Activated naive CD4-positive, alpha-beta T cell treated with anti-CD3 and anti-CD28 coated beads for 36 hours (primary cell): Measurements from ENCODE around the gene CLIP2. TPM values are rescaled to one million over a fixed set of nuclear protein-coding genes. Genes with fewer than 3 reads are reported as not detected.
"Not testable (repeated sequence)": the region's sequence is repeated elsewhere in the genome, so short reads cannot be mapped to it uniquely, and the experiment has no call there.

Source experiments
- CTCF ChIA-PET: fragments of 350-600 bp; sonication (Branson Sonifier 250); formaldehyde crosslinking; loops from one replicate; lab custom pipeline; 2021; ENCODE audit warnings: antibody characterized with exemption; lab: Charles Lee
- DNase-seq: peaks from one replicate; pipeline ENCODE4 v3.0.0-alpha.2; 2020
- H3K27ac Mint-ChIP-seq: one replicate; pipeline ENCODE4 v1.8.0; 2021; ENCODE audit warnings: mild to moderate bottlenecking, mixed read lengths
- H3K27me3 Mint-ChIP-seq: one replicate; pipeline ENCODE4 v1.8.0; 2021; ENCODE audit warnings: low read depth, mixed read lengths
- H3K36me3 Mint-ChIP-seq: one replicate; pipeline ENCODE4 v1.8.0; 2021; ENCODE audit warnings: low read depth, mixed read lengths
- H3K4me1 Mint-ChIP-seq: one replicate; pipeline ENCODE4 v1.8.0; 2021; ENCODE audit warnings: low read depth, mixed read lengths
- H3K4me3 Mint-ChIP-seq: one replicate; pipeline ENCODE4 v1.8.0; 2021; ENCODE audit warnings: mild to moderate bottlenecking, moderate library complexity, mixed read lengths
- H3K9me3 Mint-ChIP-seq: one replicate; pipeline ENCODE4 v1.8.0; 2021; ENCODE audit warnings: mixed read lengths
- intact Hi-C: fragments of 100-400 bp; cut with micrococcal nuclease; formaldehyde crosslinking; loops from one replicate; pipeline ENCODE4 v1.15.1; 2023
- total RNA-seq, 2 experiments: library from RNA; stranded (reverse); gene quantifications; one replicate each; pipeline ENCODE4 v1.2.3, GENCODE V29; 2021

The CLIP2 gene
- total RNA-seq, 2 experiments from 2014 or later = 1.2 to 1.6 TPM

DNA sequence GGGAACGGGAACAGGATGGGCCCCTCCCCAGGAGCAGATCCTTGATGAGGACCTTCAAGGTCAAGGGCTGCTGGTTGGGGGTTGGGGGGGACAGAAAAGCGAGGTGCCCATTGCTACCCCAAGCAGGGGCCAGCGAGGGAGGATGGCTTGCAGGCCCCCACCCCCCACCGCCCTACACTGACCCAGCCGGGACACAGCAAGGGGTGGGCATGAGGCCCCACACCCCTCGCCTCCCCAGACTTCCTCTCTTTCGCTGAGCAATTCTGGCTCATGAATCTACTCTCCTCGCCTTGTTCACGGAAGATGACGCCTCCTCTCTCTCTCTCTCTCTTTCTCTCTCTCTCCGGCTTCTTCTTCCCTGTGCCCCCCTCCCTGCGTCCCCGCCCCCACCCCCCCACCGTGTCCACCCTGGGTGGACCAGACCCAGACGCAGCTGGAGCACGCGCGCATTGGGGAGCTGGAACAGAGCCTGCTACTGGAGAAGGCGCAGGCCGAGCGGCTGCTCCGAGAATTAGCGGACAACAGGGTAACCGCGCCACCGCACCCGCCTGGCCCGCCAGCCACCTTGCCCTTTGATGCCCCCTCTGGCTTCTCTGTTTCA, 83.4 kb downstream of the CLIP2 start:
- intact Hi-C loops = no loop called here
- no peaks in the 10 kb centered on the region for H3K27me3 Mint-ChIP-seq
- no peaks in the 10 kb centered on the region for H3K9me3 Mint-ChIP-seq
- peaks cover 4% of the 10 kb centered on the region for H3K4me1 Mint-ChIP-seq
- no peak overlapping the region for H3K27ac Mint-ChIP-seq
- H3K4me3 Mint-ChIP-seq = no peak overlapping the region
- CTCF ChIA-PET = interaction anchor here (0.6 kb wide), 1 partner anchor 210 kb away, joined by 3 read pairs; no protein-coding TSS in a partner anchor
- no peak for DNase-seq
- no peaks in the 10 kb centered on the region for H3K36me3 Mint-ChIP-seq

DNA sequence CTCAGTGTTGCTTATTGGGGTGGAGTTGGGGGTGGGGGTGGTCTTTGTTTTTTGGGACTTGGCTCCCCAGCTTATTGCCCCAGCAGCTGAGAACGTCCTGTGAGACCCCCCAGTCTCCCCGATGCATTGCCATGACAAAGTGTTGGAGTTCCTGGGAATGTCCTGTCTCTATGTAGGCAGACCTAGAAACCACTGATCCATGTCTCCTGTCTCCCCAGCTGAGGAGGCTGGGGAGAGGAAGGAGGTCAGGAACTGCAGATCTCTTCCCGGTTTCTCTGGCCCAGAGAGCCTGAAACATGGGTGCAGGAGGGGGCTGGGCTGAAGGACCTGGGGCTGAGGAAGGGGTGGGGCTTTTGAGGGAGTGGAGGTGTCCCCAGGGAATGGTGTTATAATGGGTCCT, 84.3 kb downstream of the CLIP2 start:
- Mint-ChIP-seq H3K4me1 (peaks cover 4% of the 10 kb centered on the region), H3K27me3 (no peaks in the 10 kb centered on the region), H3K9me3 (no peaks in the 10 kb centered on the region), H3K4me3 (no peak overlapping the region), H3K36me3 (no peaks in the 10 kb centered on the region), H3K27ac (no peak overlapping the region)
- CTCF ChIA-PET = interaction anchor here (0.6 kb wide), 1 partner anchor 211 kb away, joined by 3 read pairs; no protein-coding TSS in a partner anchor
- no peak for DNase-seq
- intact Hi-C loops = no loop called here

DNA sequence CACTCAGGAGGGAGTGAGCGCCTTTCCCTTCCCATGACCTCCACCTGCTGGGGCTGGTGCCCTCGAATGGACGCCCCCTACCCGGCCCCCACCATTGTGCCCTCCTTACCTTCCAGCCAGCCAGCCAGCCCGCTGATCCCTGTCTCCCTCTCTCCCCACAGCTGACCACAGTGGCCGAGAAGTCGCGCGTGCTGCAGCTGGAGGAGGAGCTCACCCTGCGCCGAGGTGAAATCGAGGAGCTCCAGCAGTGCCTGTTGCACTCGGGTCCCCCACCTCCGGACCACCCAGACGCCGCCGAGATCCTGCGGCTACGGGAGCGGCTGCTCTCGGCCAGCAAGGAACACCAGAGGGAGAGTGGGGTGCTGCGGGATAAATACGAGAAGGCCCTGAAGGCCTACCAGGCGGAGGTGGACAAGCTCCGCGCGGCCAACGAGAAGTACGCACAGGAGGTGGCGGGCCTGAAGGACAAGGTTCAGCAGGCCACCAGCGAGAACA, 86.6 kb downstream of the CLIP2 start:
- H3K27ac Mint-ChIP-seq = no peak overlapping the region
- H3K4me1 Mint-ChIP-seq = peaks cover 4% of the 10 kb centered on the region
- no peaks in the 10 kb centered on the region for H3K36me3 Mint-ChIP-seq
- CTCF ChIA-PET = interaction anchor here (0.5 to 2.4 kb wide), 3 partner anchors 16 to 169 kb away, joined by 3 to 9 read pairs (median 3); no protein-coding TSS in a partner anchor
- no peak for DNase-seq
- no peaks in the 10 kb centered on the region for H3K27me3 Mint-ChIP-seq
- intact Hi-C loops = no loop called here
- H3K4me3 Mint-ChIP-seq = no peak overlapping the region
- no peaks in the 10 kb centered on the region for H3K9me3 Mint-ChIP-seq

DNA sequence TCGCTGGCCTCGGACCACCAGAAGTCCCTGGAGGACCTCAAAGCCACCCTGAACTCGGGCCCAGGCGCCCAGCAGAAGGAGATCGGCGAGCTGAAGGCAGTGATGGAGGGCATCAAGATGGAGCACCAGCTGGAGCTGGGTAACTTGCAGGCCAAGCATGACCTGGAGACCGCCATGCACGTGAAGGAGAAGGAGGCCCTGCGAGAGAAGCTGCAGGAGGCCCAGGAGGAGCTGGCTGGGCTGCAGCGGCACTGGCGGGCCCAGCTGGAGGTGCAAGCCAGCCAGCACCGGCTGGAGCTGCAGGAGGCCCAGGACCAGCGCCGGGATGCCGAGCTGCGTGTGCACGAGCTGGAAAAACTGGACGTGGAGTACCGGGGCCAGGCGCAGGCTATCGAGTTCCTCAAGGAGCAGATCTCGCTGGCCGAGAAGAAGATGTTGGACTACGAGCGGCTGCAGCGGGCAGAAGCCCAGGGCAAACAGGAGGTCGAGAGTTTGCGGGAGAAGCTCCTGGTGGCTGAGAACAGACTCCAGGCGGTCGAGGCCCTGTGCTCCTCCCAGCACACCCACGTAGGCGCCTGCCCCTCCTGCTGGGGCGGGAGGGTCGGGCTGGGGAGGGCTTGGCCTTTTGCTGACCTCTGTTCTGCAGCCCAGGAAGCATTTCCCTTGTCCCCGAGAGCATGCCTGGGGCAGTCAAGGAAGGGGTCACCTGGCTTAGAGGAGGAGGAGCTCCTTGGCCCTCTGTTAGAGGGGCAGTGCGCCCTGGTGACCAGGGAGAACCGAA, 87.2 kb downstream of the CLIP2 start:
- Mint-ChIP-seq H3K36me3 (no peaks in the 10 kb centered on the region), H3K27ac (no peak overlapping the region), H3K9me3 (no peaks in the 10 kb centered on the region), H3K4me1 (peaks cover 4% of the 10 kb centered on the region), H3K4me3 (no peak overlapping the region), H3K27me3 (no peaks in the 10 kb centered on the region)
- CTCF ChIA-PET = interaction anchor here (0.5 to 2.4 kb wide), 4 partner anchors 15 to 170 kb away, joined by 3 to 9 read pairs (median 3); no protein-coding TSS in a partner anchor
- intact Hi-C loops = no loop called here
- DNase-seq = no peak

DNA sequence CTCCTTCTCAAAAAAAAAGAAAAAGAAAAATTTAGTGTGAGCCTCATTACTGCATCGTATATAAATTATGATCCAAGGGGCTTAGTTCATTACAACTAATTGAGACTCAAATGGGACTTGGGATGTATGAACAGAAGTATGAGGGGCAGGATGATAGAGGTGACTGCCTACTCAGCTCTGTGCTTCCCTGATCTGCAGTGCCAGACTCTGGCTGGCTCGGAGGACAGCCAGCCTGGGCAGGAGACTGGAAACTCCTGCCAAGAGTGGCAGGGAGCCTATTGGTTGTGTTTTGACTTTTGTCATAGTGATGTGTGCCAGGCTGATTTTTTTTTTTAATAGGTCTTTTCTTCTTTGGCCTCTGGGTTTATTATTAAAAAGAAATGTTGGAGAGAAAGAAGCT, 90.7 kb downstream of the CLIP2 start:
- CTCF ChIA-PET = interaction anchor here (0.6 to 2.9 kb wide), 2 partner anchors 21 to 92 kb away, joined by 6 to 12 read pairs; no protein-coding TSS in a partner anchor
- intact Hi-C loops = no loop called here

DNA sequence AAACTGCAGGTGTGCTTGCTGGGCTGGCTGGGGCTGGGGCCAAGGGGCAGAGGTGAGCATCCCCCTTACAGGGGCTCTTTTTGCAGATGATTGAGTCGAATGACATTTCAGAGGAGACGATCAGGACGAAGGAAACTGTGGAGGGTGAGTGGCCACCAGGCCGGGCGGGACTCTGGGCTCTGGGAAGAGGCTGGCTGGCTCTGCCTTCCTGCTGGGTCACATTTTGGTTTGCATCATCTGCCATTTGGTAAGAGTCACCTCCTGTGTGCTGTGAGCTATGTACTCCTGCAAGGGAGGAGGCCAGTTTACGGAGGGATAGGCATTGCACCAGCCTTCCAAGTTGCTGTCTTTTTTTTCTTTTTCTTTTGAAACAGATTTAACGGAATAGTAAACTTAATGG, 91.5 kb downstream of the CLIP2 start:
- Mint-ChIP-seq H3K9me3 (no peaks in the 10 kb centered on the region), H3K4me1 (no peaks in the 10 kb centered on the region), H3K27me3 (no peaks in the 10 kb centered on the region), H3K4me3 (no peak overlapping the region), H3K27ac (no peak overlapping the region), H3K36me3 (no peaks in the 10 kb centered on the region)
- CTCF ChIA-PET = interaction anchor here (2.9 kb wide), 1 partner anchor 20 kb away, joined by 12 read pairs; no protein-coding TSS in a partner anchor
- intact Hi-C loops = no loop called here
- no peak for DNase-seq

More for the DNA sequence above, 90.7 kb downstream of the CLIP2 start:
- H3K4me3 Mint-ChIP-seq = no peak overlapping the region
- no peak overlapping the region for H3K27ac Mint-ChIP-seq
- H3K9me3 Mint-ChIP-seq = no peaks in the 10 kb centered on the region
- no peaks in the 10 kb centered on the region for H3K27me3 Mint-ChIP-seq
- H3K36me3 Mint-ChIP-seq = no peaks in the 10 kb centered on the region
- H3K4me1 Mint-ChIP-seq = no peaks in the 10 kb centered on the region
- no peak for DNase-seq

DNA sequence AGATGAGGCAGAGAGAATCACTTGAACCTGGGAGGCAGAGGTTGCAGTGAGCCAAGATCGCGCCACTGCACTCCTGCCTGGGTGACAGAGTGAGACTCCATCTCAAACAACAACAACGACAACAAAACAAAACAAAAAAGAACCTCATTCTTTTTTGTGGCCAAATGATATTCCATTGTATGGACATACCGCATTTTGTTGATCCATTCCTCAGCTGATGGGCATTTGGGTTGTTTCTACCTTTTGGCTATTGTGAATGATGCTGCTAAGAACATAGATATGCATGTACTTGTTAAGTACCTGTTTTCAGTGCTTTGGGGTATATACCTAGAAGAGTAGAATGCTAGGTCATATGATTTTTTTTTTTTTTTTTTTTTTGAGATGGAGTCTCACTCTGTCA, 94.9 kb downstream of the CLIP2 start:
- DNase-seq, H3K4me3 Mint-ChIP-seq, H3K4me1 Mint-ChIP-seq, H3K9me3 Mint-ChIP-seq, H3K27me3 Mint-ChIP-seq, H3K27ac Mint-ChIP-seq, intact Hi-C loops, H3K36me3 Mint-ChIP-seq: not testable (repeated sequence)
- CTCF ChIA-PET = interaction anchor here (1.7 kb wide), 1 partner anchor 17 kb away, joined by 6 read pairs; no protein-coding TSS in a partner anchor

DNA sequence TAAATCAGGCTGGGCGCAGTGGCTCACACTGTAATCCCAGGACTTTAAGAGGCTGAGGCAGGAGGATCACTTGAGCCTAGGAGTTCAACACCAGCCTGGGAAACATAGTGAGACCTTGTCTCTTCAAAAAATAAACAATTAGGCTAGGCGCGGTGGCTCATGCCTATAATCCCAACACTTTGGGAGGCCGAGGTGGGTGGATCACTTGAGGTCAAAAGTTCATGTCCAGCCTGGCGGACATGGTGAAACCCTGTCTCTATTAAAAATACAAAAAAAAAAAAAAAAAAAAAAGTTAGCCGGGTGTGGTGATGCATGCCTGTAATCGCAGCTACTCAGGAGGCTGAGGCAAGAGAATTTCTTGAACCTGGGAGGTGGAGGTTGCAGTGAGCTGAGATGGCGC, 95.6 kb downstream of the CLIP2 start:
- H3K36me3 Mint-ChIP-seq, CTCF ChIA-PET, H3K9me3 Mint-ChIP-seq, DNase-seq, H3K27ac Mint-ChIP-seq, H3K27me3 Mint-ChIP-seq, H3K4me1 Mint-ChIP-seq, intact Hi-C loops, H3K4me3 Mint-ChIP-seq: not testable (repeated sequence)

DNA sequence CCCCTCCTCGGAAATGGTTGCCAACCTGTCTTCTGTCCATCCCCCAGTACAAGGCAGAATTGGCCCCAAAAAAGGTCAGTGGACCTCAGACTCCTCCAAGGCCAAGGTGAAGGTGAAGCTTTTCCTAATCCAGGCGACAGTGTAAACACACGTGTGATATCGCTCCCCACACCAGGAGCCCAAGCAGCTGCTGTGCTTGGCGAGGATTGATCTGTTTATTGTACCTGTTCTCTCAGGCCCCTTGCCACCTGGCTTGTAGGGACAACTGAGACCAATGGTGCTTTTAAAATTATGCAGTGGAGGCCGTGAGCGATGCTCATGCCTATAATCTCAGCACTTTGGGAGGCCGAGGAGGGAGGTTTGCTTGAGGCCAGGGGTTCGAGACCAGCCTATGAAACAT, 98.4 kb downstream of the CLIP2 start:
- DNase-seq = no peak
- H3K27ac Mint-ChIP-seq = no peak overlapping the region
- no peaks in the 10 kb centered on the region for H3K27me3 Mint-ChIP-seq
- CTCF ChIA-PET = interaction anchor here (0.6 to 3.1 kb wide), 3 partner anchors 13 to 61 kb away, joined by 3 to 23 read pairs (median 3); no protein-coding TSS in a partner anchor
- H3K4me3 Mint-ChIP-seq = no peak overlapping the region
- no peaks in the 10 kb centered on the region for H3K36me3 Mint-ChIP-seq
- H3K4me1 Mint-ChIP-seq = no peaks in the 10 kb centered on the region
- intact Hi-C loops = no loop called here
- no peaks in the 10 kb centered on the region for H3K9me3 Mint-ChIP-seq

DNA sequence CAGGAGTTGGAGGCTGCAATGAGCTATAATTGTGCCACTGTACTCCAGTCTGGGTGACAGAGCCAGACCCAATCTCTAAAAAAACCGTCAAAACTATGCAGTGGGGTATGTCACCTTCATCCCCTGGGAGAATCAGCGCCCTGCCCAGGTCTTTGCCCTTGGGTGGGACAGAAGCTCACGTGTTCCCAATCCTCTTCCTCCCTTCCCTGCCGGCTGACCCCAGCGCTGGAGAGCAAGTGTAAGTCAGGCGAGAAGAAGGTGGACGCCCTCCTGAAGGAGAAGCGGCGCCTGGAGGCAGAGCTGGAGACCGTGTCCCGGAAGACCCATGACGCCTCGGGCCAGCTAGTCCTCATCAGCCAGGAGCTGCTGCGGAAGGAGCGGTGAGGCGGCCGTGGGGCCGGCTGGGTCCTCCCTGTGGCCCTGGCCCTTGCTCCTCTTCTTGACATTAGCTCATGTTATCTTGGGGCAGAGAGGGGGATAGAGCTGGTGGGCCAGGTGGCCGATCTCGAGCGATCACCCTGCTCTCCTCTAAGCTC, 99.7 kb downstream of the CLIP2 start:
- intact Hi-C loops = no loop called here
- no peak for DNase-seq
- Mint-ChIP-seq H3K27ac (no peak overlapping the region), H3K4me1 (no peaks in the 10 kb centered on the region), H3K27me3 (no peaks in the 10 kb centered on the region), H3K36me3 (no peaks in the 10 kb centered on the region), H3K4me3 (no peak overlapping the region), H3K9me3 (no peaks in the 10 kb centered on the region)
- CTCF ChIA-PET = interaction anchor here (0.6 to 3.1 kb wide), 4 partner anchors 12 to 324 kb away, joined by 3 to 23 read pairs (median 3); no protein-coding TSS in a partner anchor

DNA sequence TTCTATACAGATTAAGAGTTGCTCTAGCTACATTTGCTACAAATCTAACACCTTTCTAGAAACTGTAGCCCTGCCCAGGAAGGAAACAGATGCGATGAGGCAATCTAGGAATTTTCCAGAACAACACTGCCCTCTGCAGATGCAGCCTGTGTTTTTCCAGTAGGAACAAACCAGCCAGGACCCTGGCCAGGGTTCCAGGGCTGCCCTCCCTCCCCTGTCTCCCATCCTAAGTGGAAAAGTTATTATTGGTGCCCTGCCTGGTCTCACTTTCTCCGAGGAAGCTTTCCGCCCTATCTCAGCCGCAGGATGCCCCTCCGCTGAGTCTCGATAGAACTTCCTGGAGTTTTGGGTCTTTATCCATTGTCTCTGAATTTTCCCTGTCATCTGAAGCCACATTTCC, 104.5 kb downstream of the CLIP2 start:
- intact Hi-C loops = loop anchor here (10.0 kb wide), 1 partner anchor 529 kb away; the partner anchor contains the start of gene TMEM270
- H3K4me1 Mint-ChIP-seq, H3K36me3 Mint-ChIP-seq, H3K27me3 Mint-ChIP-seq, H3K4me3 Mint-ChIP-seq, H3K27ac Mint-ChIP-seq, H3K9me3 Mint-ChIP-seq: not testable (repeated sequence)
- peak; percentile 58 for DNase-seq
- CTCF ChIA-PET = interaction anchor here (0.7 to 4.0 kb wide), 2 partner anchors 22 to 187 kb away, joined by 3 to 17 read pairs; no protein-coding TSS in a partner anchor

DNA sequence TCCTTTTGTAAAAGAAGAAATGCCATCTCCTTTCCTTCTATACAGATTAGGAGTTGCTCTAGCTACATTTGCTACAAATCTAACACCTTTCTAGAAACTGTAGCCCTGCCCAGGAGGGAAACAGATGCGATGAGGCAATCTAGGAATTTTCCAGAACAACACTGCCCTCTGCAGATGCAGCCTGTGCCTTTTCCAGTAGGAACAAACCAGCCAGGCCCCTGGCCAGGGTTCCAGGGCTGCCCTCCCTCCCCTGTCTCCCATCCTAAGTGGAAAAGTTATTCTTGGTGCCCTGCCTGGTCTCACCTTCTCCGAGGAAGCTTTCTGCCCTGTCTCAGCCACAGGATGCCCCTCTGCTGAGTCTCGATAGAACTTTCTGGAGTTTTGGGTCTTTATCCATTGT, 105.4 kb downstream of the CLIP2 start:
- DNase-seq = peak; percentile 33
- H3K9me3 Mint-ChIP-seq, H3K4me3 Mint-ChIP-seq, H3K4me1 Mint-ChIP-seq, H3K27me3 Mint-ChIP-seq, H3K36me3 Mint-ChIP-seq, H3K27ac Mint-ChIP-seq: not testable (repeated sequence)
- intact Hi-C loops = loop anchor here (10.0 kb wide), 1 partner anchor 530 kb away; the partner anchor contains the start of gene TMEM270
- CTCF ChIA-PET = interaction anchor here (1.4 to 4.0 kb wide), 2 partner anchors 10 to 188 kb away, joined by 4 to 17 read pairs; no protein-coding TSS in a partner anchor
